OCI-LY3 (cell line): ENCODE measurements around the gene TMEM231.
"Not testable (repeated sequence)": the region's sequence is repeated elsewhere in the genome, so short reads cannot be mapped to it uniquely, and the experiment has no call there.

Source experiments
- H2AFZ ChIP-seq: fragments of 200-600, 300-600 bp; shearing (Covaris generic); 2 replicates; pipeline ENCODE4 v1.6.0; 2014; ENCODE audit warnings: antibody characterized with exemption, low read depth, low read length
- H3K27ac ChIP-seq: fragments of 200-600, 300-600 bp; sonication (generic); 2 replicates; pipeline ENCODE4 v1.5.1; 2014; ENCODE audit warnings: mild to moderate bottlenecking, low read length, moderate library complexity, mixed read lengths
- H3K27me3 ChIP-seq: fragments of 200-600, 300-600 bp; sonication (generic); 2 replicates; pipeline ENCODE4 v1.6.1; 2014; ENCODE audit warnings: low read depth, low read length, mixed read lengths
- H3K36me3 ChIP-seq: fragments of 200-600, 300-600 bp; sonication (generic); replicated peaks from 2 replicates; pipeline ENCODE3; 2014; ENCODE audit warnings: low read depth, low read length, mixed read lengths
- H3K4me1 ChIP-seq: fragments of 300-600, 200-600 bp; sonication (generic); 2 replicates; pipeline ENCODE4 v1.6.1; 2014; ENCODE audit warnings: low read length, mixed read lengths
- H3K4me2 ChIP-seq: fragments of 200-600, 300-600 bp; sonication (generic); 2 replicates; pipeline ENCODE4 v1.6.1; 2014; ENCODE audit warnings: low read length, mixed read lengths
- H3K4me3 ChIP-seq: fragments of 300-600, 200-600 bp; sonication (generic); 2 replicates; pipeline ENCODE4 v1.5.1; 2014; ENCODE audit warnings: antibody characterized with exemption, mild to moderate bottlenecking, low read length, moderate library complexity
- H3K79me2 ChIP-seq: fragments of 300-600, 200-600 bp; shearing (Covaris generic); 2 replicates; pipeline ENCODE4 v1.6.1; 2014; ENCODE audit warnings: mild to moderate bottlenecking, low read length, mixed read lengths
- H3K9ac ChIP-seq: fragments of 300-600, 200-600 bp; shearing (Covaris generic); 2 replicates; pipeline ENCODE4 v1.6.0; 2014; ENCODE audit warnings: mild to moderate bottlenecking, low read length, moderate library complexity
- H3K9me3 ChIP-seq: fragments of 200-600, 300-600 bp; shearing (Covaris generic); 2 replicates; pipeline ENCODE4 v1.6.1; 2014; ENCODE audit warnings: low read length, mixed read lengths; ENCODE audit not compliant: insufficient read depth
- H4K20me1 ChIP-seq: fragments of 200-600, 300-600 bp; sonication (generic); 2 replicates; pipeline ENCODE4 v1.6.1; 2016; ENCODE audit warnings: low read length, mixed read lengths; ENCODE audit not compliant: insufficient read depth
- CTCF ChIP-seq: fragments of 200-600, 300-600 bp; sonication (generic); IDR thresholded peaks from 2 replicates; pipeline ENCODE4 v1.5.1; 2014; ENCODE audit warnings: antibody characterized with exemption, low read length, low read depth
- EZH2phosphoT487 ChIP-seq: fragments of 200-600 bp; shearing (Covaris generic); IDR thresholded peaks from 2 replicates; pipeline ENCODE4 v1.6.1; 2018; ENCODE audit warnings: antibody characterized with exemption, mixed run types, low read depth

The TMEM231 gene

GRCh38 chr16:75593825-75594820 lies 38.1 kb upstream of the TMEM231 start:
- no peak overlapping the region for H3K9ac ChIP-seq

GRCh38 chr16:75593308-75593707 lies 37.3 kb upstream of the TMEM231 start:
- no peaks in the 10 kb centered on the region for H3K79me2 ChIP-seq
- TF ChIP-seq EZH2phosphoT487 (no peak), CTCF (no peak)
- no peak overlapping the region for H3K4me2 ChIP-seq
- H3K4me1 ChIP-seq = no peaks in the 10 kb centered on the region
- no peak overlapping the region for H2AFZ ChIP-seq
- no peaks in the 10 kb centered on the region for H3K27me3 ChIP-seq
- H3K9ac ChIP-seq = no peak overlapping the region
- H3K27ac ChIP-seq = no peak overlapping the region
- H3K36me3 ChIP-seq = peaks cover 10% of the 10 kb centered on the region
- no peaks in the 10 kb centered on the region for H4K20me1 ChIP-seq
- no peak overlapping the region for H3K4me3 ChIP-seq
- H3K9me3 ChIP-seq = no peaks in the 10 kb centered on the region

More at GRCh38 chr16:75593825-75594820, 38.1 kb upstream of the TMEM231 start:
- no peak overlapping the region for H3K27ac ChIP-seq
- H3K36me3 ChIP-seq = peaks cover 13% of the 10 kb centered on the region
- no peaks in the 10 kb centered on the region for H4K20me1 ChIP-seq
- H2AFZ ChIP-seq = no peak overlapping the region
- H3K4me3 ChIP-seq = no peak overlapping the region
- H3K4me1 ChIP-seq = no peaks in the 10 kb centered on the region
- TF ChIP-seq CTCF (no peak), EZH2phosphoT487 (no peak)
- H3K9me3 ChIP-seq = no peaks in the 10 kb centered on the region
- H3K79me2 ChIP-seq = no peaks in the 10 kb centered on the region
- no peaks in the 10 kb centered on the region for H3K27me3 ChIP-seq
- H3K4me2 ChIP-seq = no peak overlapping the region

GRCh38 chr16:75591927-75592326 lies 35.9 kb upstream of the TMEM231 start:
- not testable (repeated sequence) for H3K9ac ChIP-seq, H3K79me2 ChIP-seq

GRCh38 chr16:75590920-75591843 lies 35.1 kb upstream of the TMEM231 start:
- Histone ChIP-seq H3K36me3 (no peaks in the 10 kb centered on the region), H3K9me3 (no peaks in the 10 kb centered on the region), H3K4me2 (no peak overlapping the region), H3K79me2 (no peaks in the 10 kb centered on the region), H3K9ac (no peak overlapping the region), H3K27ac (no peak overlapping the region), H4K20me1 (no peaks in the 10 kb centered on the region), H3K27me3 (no peaks in the 10 kb centered on the region), H3K4me3 (no peak overlapping the region), H2AFZ (no peak overlapping the region), H3K4me1 (no peaks in the 10 kb centered on the region)
- no peak for TF ChIP-seq CTCF
- no peak for TF ChIP-seq EZH2phosphoT487

More at GRCh38 chr16:75591927-75592326, 35.9 kb upstream of the TMEM231 start:
- H2AFZ ChIP-seq, H3K4me1 ChIP-seq, H3K4me2 ChIP-seq, H3K4me3 ChIP-seq, H3K27me3 ChIP-seq, H3K27ac ChIP-seq, H3K9me3 ChIP-seq, H3K36me3 ChIP-seq, H4K20me1 ChIP-seq: not testable (repeated sequence)
